Parathyroid adenoma (tissue), 2 donors: ENCODE data around the gene MAGEF1.

ENCODE experiments used
- H2AFZ ChIP-seq: fragments of 300-600 bp; sonication (generic); one replicate; pipeline ENCODE4 v1.7.0; 2017; ENCODE audit warnings: antibody characterized with exemption, mild to moderate bottlenecking
- H3K27ac ChIP-seq: fragments of 300-600 bp; sonication (generic); one replicate; pipeline ENCODE4 v1.7.0; 2017
- H3K27me3 ChIP-seq: fragments of 300-600 bp; sonication (generic); one replicate; pipeline ENCODE4 v1.7.0; 2017; ENCODE audit warnings: low read length; ENCODE audit not compliant: control insufficient read depth, insufficient read depth
- H3K36me3 ChIP-seq: fragments of 300-600 bp; sonication (generic); one replicate; pipeline ENCODE4 v1.7.0; 2017; ENCODE audit warnings: low read length; ENCODE audit not compliant: control insufficient read depth, insufficient read depth
- H3K4me1 ChIP-seq: fragments of 300-600 bp; sonication (generic); one replicate; pipeline ENCODE4 v1.7.0; 2017; ENCODE audit warnings: control low read depth
- H3K4me2 ChIP-seq: fragments of 300-600 bp; sonication (generic); one replicate; pipeline ENCODE4 v1.7.0; 2017; ENCODE audit warnings: low read length
- H3K4me3 ChIP-seq: fragments of 300-600 bp; sonication (generic); one replicate; pipeline ENCODE4 v1.7.0; 2017; ENCODE audit warnings: low read depth, low read length
- H3K79me2 ChIP-seq: fragments of 300-600 bp; sonication (generic); one replicate; pipeline ENCODE4 v1.7.0; 2017; ENCODE audit warnings: control low read depth
- H3K9ac ChIP-seq: fragments of 300-600 bp; sonication (generic); one replicate; pipeline ENCODE4 v1.7.0; 2017; ENCODE audit warnings: mild to moderate bottlenecking
- H3K9me3 ChIP-seq: fragments of 300-600 bp; sonication (generic); one replicate; pipeline ENCODE4 v1.7.0; 2017; ENCODE audit warnings: low read length; ENCODE audit not compliant: control insufficient read depth
- TF ChIP-seq, protein P1 (sequence below): fragments of 300-600 bp; sonication (generic); IDR thresholded peaks from one replicate; pipeline ENCODE4 v1.7.0; 2017; ENCODE audit warnings: antibody characterized with exemption, mild to moderate bottlenecking
- donor health status: primary hyperparathyroidism.

The MAGEF1 gene

DNA sequence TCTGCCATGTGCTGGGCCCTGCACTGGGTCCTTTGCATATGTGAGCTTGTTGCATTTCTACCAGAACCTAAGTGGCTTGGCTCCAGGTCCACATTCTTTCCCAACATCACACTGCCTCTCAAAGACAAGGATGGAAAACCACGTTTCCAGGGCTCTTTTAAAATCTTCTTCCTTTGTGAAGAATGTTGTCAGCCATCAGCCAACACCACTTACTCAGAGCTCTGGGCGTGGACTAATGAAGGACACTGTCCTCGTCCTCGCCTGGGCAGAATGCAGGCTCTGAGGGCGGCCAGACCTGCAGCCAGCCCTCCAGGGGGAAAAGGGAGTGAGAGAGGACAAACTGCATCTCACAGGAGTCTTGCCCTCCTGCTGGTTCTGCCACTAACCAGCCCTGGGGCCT lies 49.7 kb downstream of the MAGEF1 start:
- H3K79me2 ChIP-seq = no peaks in the 10 kb centered on the region
- no peak overlapping the region for H3K4me2 ChIP-seq
- H2AFZ ChIP-seq = no peak overlapping the region
- H3K4me3 ChIP-seq = no peak overlapping the region
- no peak overlapping the region for H3K27ac ChIP-seq
- TF ChIP-seq, protein P1, sequence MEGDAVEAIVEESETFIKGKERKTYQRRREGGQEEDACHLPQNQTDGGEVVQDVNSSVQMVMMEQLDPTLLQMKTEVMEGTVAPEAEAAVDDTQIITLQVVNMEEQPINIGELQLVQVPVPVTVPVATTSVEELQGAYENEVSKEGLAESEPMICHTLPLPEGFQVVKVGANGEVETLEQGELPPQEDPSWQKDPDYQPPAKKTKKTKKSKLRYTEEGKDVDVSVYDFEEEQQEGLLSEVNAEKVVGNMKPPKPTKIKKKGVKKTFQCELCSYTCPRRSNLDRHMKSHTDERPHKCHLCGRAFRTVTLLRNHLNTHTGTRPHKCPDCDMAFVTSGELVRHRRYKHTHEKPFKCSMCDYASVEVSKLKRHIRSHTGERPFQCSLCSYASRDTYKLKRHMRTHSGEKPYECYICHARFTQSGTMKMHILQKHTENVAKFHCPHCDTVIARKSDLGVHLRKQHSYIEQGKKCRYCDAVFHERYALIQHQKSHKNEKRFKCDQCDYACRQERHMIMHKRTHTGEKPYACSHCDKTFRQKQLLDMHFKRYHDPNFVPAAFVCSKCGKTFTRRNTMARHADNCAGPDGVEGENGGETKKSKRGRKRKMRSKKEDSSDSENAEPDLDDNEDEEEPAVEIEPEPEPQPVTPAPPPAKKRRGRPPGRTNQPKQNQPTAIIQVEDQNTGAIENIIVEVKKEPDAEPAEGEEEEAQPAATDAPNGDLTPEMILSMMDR = no peak
- H3K9ac ChIP-seq = no peak overlapping the region
- H3K27me3 ChIP-seq = no peaks in the 10 kb centered on the region
- no peaks in the 10 kb centered on the region for H3K36me3 ChIP-seq
- no peaks in the 10 kb centered on the region for H3K9me3 ChIP-seq
- H3K4me1 ChIP-seq = no peaks in the 10 kb centered on the region

DNA sequence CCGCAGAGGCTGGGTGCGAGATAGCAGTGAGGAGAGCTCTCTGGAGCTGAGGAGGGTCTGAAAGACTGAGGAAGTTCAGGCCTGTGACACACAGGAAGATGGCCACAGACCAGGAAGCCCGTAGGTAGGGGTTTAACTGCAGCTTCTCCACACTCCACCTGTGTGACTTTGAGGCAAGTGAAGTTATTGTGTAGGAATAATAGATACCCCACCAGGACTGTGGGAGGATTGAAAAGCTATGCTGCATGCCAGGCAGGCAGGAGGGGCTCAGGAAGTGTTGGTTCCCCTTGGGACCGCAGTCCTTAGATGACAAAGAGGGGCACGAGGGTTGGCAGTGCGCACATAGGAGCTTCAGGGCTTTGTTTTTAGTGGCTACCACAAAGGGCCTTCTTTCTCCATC lies 50.9 kb downstream of the MAGEF1 start:
- Histone ChIP-seq H3K36me3 (no peaks in the 10 kb centered on the region), H3K27me3 (no peaks in the 10 kb centered on the region)

More for the DNA sequence above, 50.9 kb downstream of the MAGEF1 start:
- Histone ChIP-seq H3K9me3 (no peaks in the 10 kb centered on the region), H3K9ac (no peak overlapping the region), H3K79me2 (no peaks in the 10 kb centered on the region), H3K4me1 (no peaks in the 10 kb centered on the region), H2AFZ (no peak overlapping the region), H3K4me2 (no peak overlapping the region), H3K27ac (no peak overlapping the region), H3K4me3 (no peak overlapping the region)
- TF ChIP-seq, protein P1 = no peak
